GM12864 (cell line): ENCODE data around the gene TTLL5.

ENCODE experiments used
- DNase-seq: peaks from one replicate; pipeline ENCODE4 v3.0.0-alpha.2; 2011; ENCODE audit warnings: low read depth
- H3K4me3 ChIP-seq: 2 replicates; pipeline ENCODE4 v1.5.1; 2011; ENCODE audit warnings: mild to moderate bottlenecking, low read depth, low read length, control low read depth
- TF ChIP-seq, protein P1 (sequence below): IDR thresholded peaks from 2 replicates; pipeline ENCODE4 v1.5.1; 2011; ENCODE audit warnings: low read depth, mild to moderate bottlenecking, moderate library complexity, low read length, control low read depth, inconsistent platforms; ENCODE audit errors: missing control alignments

The TTLL5 gene

DNA sequence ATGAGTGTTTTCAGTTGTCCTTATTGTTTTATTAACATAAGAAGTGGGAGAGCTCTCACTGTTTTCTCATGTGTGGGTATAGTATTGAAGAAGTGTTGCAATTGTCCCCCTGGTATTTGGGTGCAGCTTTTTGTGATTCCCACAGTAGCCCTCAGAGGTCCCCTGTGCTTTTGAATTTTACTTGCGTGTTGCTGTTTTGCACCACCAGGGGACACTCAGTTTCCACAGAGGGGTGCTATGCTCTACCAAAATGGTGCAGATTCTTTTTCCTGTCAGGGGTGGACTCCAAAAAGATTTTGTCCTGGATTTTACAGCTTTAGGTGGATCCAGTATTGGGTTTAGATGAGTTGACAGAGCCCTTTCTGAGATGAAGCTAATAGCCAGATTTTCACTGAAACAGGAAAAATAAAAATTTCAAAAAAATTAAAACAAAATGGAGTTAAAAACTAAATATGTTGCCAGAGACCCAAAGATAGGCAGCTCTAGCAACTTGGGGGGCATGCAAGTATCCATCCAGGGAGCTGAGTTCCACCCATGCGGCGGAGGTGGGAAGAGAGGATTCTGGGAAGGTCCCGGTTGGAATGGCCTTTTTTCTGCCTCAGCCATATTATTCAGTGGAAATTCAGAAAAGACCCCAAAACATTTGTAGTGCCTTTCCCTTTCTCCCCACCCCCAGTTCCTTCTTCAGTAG is 50.2 kb downstream of the TTLL5 start:
- TF ChIP-seq, protein P1, sequence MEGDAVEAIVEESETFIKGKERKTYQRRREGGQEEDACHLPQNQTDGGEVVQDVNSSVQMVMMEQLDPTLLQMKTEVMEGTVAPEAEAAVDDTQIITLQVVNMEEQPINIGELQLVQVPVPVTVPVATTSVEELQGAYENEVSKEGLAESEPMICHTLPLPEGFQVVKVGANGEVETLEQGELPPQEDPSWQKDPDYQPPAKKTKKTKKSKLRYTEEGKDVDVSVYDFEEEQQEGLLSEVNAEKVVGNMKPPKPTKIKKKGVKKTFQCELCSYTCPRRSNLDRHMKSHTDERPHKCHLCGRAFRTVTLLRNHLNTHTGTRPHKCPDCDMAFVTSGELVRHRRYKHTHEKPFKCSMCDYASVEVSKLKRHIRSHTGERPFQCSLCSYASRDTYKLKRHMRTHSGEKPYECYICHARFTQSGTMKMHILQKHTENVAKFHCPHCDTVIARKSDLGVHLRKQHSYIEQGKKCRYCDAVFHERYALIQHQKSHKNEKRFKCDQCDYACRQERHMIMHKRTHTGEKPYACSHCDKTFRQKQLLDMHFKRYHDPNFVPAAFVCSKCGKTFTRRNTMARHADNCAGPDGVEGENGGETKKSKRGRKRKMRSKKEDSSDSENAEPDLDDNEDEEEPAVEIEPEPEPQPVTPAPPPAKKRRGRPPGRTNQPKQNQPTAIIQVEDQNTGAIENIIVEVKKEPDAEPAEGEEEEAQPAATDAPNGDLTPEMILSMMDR: peak; percentile 78
- DNase-seq: no peak
- H3K4me3 ChIP-seq: no peak overlapping the region

DNA sequence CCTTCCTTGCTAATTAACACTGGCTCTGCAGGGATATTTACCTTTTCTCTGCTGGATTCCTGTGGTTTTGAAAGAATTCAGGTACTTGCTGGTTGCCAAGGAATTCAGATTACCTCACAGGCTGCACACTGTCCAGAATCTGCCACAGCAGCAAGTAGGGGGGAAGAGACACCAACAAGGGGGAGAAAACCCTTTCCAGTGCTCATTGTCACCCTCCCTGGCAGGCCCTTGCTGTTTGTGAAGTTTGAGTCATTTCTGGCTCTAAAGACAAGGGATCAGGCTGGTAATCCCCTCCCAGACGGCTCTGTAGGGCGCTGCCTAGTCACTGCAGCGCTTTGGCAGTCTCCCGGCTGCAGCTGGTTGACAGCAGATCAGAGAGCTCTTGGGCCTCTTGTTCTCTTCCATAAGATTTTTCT is 50.8 kb downstream of the TTLL5 start:
- no peak for DNase-seq
- TF ChIP-seq, protein P1: no peak
- no peak overlapping the region for H3K4me3 ChIP-seq

DNA sequence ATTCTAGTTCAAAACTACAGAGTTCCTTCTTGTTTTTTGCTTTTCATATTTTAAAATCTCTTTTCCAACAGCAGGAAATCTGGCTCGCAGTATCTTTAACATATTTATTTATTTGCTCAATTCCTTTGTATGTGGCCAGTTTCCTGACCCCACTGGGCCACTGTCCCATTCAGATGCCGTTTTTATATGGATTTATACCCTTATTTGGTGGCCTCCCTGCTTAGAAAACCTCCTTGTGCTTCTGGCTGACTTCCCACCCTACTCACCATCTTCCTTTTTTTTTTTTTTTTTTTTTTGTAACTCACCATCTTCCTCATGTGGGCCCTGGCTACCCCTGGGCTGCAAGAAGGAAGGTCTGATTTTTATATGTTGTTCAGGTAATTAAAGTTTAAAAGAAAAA is 53.9 kb downstream of the TTLL5 start:
- no peak overlapping the region for H3K4me3 ChIP-seq
- DNase-seq: no peak
- TF ChIP-seq, protein P1: no peak

DNA sequence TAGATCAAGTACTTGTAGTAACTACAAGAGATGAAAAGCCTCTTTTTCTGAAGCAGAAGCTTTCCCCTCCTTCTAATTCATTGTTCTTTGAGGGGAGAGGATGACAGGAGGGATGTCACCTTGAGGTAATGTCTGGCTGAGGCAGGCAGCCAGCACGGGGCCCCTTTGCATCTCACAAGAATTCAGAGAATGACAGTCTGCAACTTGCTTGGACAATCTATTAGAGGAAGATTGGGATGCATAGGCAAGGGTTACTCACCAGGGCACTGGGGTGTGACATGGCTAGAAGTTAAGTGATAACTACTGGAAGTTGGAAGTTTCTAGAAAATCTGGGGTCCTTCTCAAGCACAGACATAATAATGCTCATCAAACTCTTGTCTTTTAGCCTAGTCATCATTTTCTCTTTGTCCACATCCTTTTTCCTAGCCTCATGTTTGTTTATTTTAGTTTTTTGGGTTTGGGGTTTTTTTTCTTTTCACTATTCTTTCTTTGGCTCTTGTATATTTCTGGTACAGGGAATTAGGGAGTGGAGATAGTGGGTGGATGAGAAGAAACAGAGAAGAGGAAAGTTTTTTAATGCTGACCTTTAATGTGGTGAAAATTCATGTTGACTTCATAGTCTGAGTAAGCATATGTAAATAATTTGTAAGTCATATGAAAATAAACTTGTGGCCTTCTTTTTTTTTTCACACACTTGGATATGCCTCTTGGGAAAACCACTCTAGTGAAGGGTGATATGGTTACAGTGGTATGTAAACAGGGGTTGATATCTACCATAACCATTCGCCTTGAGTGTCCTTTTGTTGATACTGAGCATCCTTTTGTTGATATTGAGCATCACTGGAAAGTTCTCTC is 55.1 kb downstream of the TTLL5 start:
- no peak for DNase-seq

DNA sequence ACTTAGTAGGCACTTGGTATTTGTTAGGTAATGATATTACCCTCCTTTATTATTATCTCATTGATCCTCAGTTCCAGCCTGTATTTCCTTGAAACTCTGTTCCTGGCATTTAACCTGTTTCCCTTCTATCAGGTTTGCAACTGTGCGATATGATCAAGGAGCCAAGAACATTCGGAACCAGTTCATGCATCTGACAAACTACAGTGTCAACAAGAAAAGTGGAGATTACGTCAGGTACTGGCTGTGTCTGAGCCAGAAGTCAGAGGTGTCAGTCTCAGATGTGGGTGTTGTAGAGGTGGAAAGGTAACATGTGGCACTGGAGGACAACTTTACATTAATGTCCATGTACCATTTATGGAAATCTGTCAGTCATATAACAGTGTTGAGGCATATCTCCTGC is 56.7 kb downstream of the TTLL5 start:
- TF ChIP-seq, protein P1: no peak
- no peak for DNase-seq
- no peak overlapping the region for H3K4me3 ChIP-seq

More for the DNA sequence above, 55.1 kb downstream of the TTLL5 start:
- H3K4me3 ChIP-seq: no peak overlapping the region
- TF ChIP-seq, protein P1: no peak

DNA sequence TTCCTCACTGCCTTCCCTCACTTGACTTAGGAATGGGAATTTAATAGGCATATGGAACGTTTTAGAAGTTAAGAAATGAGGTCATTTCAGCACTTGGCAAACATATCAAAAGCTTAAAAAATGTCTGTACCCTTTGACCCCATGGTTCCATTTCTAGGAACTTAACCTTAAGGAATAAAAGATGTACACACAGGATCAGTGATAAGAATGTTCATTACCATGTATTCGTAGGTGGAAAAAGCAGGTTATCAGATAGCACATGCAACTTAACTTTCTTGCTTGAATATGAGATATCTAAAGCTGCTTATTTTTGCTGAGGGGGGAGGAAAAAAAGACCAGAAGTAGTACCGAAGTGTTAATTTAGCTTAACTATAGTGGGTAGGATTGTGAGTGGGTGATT is 57.2 kb downstream of the TTLL5 start:
- DNase-seq: no peak
- TF ChIP-seq, protein P1: no peak

More for the DNA sequence above, 57.2 kb downstream of the TTLL5 start:
- no peak overlapping the region for H3K4me3 ChIP-seq
